ENCODE data around the gene LDLRAD1. TPM values are rescaled to one million over a fixed set of nuclear protein-coding genes. Genes with fewer than 3 reads are reported as not detected.

The LDLRAD1 gene
- total RNA-seq, 1 experiment from 2014 or later, result 0.30 TPM

DNA sequence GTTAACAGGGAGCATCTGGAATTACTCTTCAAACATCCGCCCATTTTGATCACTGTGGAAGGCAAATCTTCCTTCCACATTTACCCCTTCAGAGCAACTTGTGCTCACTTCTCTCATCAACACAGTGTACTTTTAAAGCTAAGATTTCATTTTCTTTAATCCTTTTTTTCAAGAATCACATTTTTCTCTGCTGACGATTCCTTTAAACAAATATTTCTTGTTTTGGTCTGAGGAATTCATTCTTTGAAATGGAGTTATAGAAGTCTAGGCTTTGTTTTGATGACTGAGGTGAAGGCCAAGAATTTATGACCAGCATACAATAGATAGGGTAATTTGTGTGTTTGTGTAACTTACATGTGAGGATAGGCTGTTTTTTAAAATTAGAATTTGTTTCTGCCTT, 46.3 kb downstream of the LDLRAD1 start:
- H3K36me3 ChIP-seq (ENCODE audit: control insufficient read depth in 1 of 2, insufficient read depth in 2 of 2, low read length in 2 of 2), result peaks cover 25 to 31% of the 10 kb centered on the region in 2 experiments; a peak in 3 of 4 replicates
- CTCF ChIA-PET, result no interaction called here
- no peaks in the 10 kb centered on the region for H3K27me3 ChIP-seq (ENCODE audit: insufficient read depth, low read length)
- no peaks in the 10 kb centered on the region for H3K4me1 ChIP-seq (ENCODE audit: control insufficient read depth in 1 of 2, insufficient read depth in 2 of 2, low read length in 2 of 2)
- no peaks in the 10 kb centered on the region for H3K9me2 ChIP-seq (ENCODE audit: insufficient read depth)
- no peak overlapping the region for H3K4me2 ChIP-seq (ENCODE audit: low read length)
- no TSS peak for BruUV-seq (replicated peaks)
- RAD21 ChIA-PET (ENCODE audit: low non-redundant PET in 1 of 2, low total read pairs in 2 of 2, uncharacterized antibody in 2 of 2, unreplicated experiment in 2 of 2), result no interaction called here
- no peak for DNase-seq (ENCODE audit: low read depth, low spot score)
- H4K20me1 ChIP-seq (ENCODE audit: insufficient read depth), result no peaks in the 10 kb centered on the region
- no peak overlapping the region for H2AFZ ChIP-seq (ENCODE audit: low read depth, low read length, poor library complexity, severe bottlenecking)
- no peaks in the 10 kb centered on the region for H3K79me2 ChIP-seq (ENCODE audit: insufficient read depth, low read length)
- POLR2A ChIA-PET, result no interaction called here
- no peak overlapping the region for H3K27ac ChIP-seq (ENCODE audit: low read depth, low read length)
- no peak overlapping the region for H3K9ac ChIP-seq (ENCODE audit: low read length)
- no peak for TF ChIP-seq SP1 (IDR thresholded peaks at IDR 0.05; ENCODE audit: low read depth)
- TF ChIP-seq, protein P1, sequence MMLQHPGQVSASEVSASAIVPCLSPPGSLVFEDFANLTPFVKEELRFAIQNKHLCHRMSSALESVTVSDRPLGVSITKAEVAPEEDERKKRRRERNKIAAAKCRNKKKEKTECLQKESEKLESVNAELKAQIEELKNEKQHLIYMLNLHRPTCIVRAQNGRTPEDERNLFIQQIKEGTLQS (IDR thresholded peaks at IDR 0.05), result no peak
- no peak for TF ChIP-seq POLR2A (IDR thresholded peaks at IDR 0.05; ENCODE audit: borderline replicate concordance, extremely low read depth, insufficient read depth, insufficient read length)
- no peak for TF ChIP-seq EZH2phosphoT487 (IDR thresholded peaks at IDR 0.05; ENCODE audit: borderline replicate concordance)
- TF ChIP-seq CBX3 (IDR thresholded peaks at IDR 0.05; ENCODE audit: low read depth), result no peak
- TF ChIP-seq RAD21 (IDR thresholded peaks at IDR 0.05; ENCODE audit: low read depth), result no peak
- no peak for TF ChIP-seq EGR1 (IDR thresholded peaks at IDR 0.05; ENCODE audit: low read depth)
- no peak for TF ChIP-seq YY1 (IDR thresholded peaks at IDR 0.05; ENCODE audit: extremely low read depth, insufficient replicate concordance, low read depth, low read length)
- TF ChIP-seq, protein P2, sequence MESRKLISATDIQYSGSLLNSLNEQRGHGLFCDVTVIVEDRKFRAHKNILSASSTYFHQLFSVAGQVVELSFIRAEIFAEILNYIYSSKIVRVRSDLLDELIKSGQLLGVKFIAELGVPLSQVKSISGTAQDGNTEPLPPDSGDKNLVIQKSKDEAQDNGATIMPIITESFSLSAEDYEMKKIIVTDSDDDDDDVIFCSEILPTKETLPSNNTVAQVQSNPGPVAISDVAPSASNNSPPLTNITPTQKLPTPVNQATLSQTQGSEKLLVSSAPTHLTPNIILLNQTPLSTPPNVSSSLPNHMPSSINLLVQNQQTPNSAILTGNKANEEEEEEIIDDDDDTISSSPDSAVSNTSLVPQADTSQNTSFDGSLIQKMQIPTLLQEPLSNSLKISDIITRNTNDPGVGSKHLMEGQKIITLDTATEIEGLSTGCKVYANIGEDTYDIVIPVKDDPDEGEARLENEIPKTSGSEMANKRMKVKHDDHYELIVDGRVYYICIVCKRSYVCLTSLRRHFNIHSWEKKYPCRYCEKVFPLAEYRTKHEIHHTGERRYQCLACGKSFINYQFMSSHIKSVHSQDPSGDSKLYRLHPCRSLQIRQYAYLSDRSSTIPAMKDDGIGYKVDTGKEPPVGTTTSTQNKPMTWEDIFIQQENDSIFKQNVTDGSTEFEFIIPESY (IDR thresholded peaks at IDR 0.05; ENCODE audit: extremely low read depth, insufficient replicate concordance, low read length), result no peak
- TF ChIP-seq, protein P3, sequence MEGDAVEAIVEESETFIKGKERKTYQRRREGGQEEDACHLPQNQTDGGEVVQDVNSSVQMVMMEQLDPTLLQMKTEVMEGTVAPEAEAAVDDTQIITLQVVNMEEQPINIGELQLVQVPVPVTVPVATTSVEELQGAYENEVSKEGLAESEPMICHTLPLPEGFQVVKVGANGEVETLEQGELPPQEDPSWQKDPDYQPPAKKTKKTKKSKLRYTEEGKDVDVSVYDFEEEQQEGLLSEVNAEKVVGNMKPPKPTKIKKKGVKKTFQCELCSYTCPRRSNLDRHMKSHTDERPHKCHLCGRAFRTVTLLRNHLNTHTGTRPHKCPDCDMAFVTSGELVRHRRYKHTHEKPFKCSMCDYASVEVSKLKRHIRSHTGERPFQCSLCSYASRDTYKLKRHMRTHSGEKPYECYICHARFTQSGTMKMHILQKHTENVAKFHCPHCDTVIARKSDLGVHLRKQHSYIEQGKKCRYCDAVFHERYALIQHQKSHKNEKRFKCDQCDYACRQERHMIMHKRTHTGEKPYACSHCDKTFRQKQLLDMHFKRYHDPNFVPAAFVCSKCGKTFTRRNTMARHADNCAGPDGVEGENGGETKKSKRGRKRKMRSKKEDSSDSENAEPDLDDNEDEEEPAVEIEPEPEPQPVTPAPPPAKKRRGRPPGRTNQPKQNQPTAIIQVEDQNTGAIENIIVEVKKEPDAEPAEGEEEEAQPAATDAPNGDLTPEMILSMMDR (IDR thresholded peaks at IDR 0.05 in 2 of 3, conservative IDR thresholded peaks at IDR 0.05 in 1 of 3; ENCODE audit: borderline replicate concordance in 1 of 3, insufficient read depth in 1 of 3, low read depth in 2 of 3, low read length in 2 of 3), result no peak
- TF ChIP-seq ELF1 (IDR thresholded peaks at IDR 0.05; ENCODE audit: borderline replicate concordance, low read depth), result no peak
- no peak for TF ChIP-seq CEBPB (IDR thresholded peaks at IDR 0.05; ENCODE audit: low read depth)
- TF ChIP-seq TCF7L2 (IDR thresholded peaks at IDR 0.05; ENCODE audit: borderline replicate concordance, extremely low read depth, insufficient read depth, insufficient read length), result no peak
- no peak for TF ChIP-seq SRF (IDR thresholded peaks at IDR 0.05; ENCODE audit: low read depth)
- no peak for TF ChIP-seq JUND (IDR thresholded peaks at IDR 0.05)
- TF ChIP-seq ZNF274 (IDR thresholded peaks at IDR 0.05; ENCODE audit: low read depth, low read length), result no peak
- TF ChIP-seq, protein P4, sequence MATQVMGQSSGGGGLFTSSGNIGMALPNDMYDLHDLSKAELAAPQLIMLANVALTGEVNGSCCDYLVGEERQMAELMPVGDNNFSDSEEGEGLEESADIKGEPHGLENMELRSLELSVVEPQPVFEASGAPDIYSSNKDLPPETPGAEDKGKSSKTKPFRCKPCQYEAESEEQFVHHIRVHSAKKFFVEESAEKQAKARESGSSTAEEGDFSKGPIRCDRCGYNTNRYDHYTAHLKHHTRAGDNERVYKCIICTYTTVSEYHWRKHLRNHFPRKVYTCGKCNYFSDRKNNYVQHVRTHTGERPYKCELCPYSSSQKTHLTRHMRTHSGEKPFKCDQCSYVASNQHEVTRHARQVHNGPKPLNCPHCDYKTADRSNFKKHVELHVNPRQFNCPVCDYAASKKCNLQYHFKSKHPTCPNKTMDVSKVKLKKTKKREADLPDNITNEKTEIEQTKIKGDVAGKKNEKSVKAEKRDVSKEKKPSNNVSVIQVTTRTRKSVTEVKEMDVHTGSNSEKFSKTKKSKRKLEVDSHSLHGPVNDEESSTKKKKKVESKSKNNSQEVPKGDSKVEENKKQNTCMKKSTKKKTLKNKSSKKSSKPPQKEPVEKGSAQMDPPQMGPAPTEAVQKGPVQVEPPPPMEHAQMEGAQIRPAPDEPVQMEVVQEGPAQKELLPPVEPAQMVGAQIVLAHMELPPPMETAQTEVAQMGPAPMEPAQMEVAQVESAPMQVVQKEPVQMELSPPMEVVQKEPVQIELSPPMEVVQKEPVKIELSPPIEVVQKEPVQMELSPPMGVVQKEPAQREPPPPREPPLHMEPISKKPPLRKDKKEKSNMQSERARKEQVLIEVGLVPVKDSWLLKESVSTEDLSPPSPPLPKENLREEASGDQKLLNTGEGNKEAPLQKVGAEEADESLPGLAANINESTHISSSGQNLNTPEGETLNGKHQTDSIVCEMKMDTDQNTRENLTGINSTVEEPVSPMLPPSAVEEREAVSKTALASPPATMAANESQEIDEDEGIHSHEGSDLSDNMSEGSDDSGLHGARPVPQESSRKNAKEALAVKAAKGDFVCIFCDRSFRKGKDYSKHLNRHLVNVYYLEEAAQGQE (IDR thresholded peaks at IDR 0.05; ENCODE audit: low read depth), result no peak
- TF ChIP-seq POLR2AphosphoS5 (IDR thresholded peaks at IDR 0.05; ENCODE audit: low read depth, low read length), result no peak
- no peak for TF ChIP-seq SIN3A (IDR thresholded peaks at IDR 0.05; ENCODE audit: low read depth)
- TF ChIP-seq, protein P5, sequence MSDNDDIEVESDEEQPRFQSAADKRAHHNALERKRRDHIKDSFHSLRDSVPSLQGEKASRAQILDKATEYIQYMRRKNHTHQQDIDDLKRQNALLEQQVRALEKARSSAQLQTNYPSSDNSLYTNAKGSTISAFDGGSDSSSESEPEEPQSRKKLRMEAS (IDR thresholded peaks at IDR 0.05), result no peak
- no peak for ATAC-seq
- H3K4me3 ChIP-seq (replicated peaks in 1 of 2; ENCODE audit: low read depth in 1 of 2, low read length in 2 of 2), result no peak overlapping the region
- intact Hi-C loops (cut with micrococcal nuclease), result no loop called here
- no peaks in the 10 kb centered on the region for H3K9me3 ChIP-seq (ENCODE audit: control insufficient read depth in 1 of 2, insufficient read depth in 1 of 2, low read depth in 1 of 2, low read length in 2 of 2)

Measured in HCT116 (cell line).